A673 (cell line): Measurements from ENCODE around the gene PIAS1. TPM values are rescaled to one million over a fixed set of nuclear protein-coding genes. Genes with fewer than 3 reads are reported as not detected.
"Not testable (repeated sequence)": the region's sequence is repeated elsewhere in the genome, so short reads cannot be mapped to it uniquely, and the experiment has no call there.

Source experiments
- BruUV-seq: library from RNA; stranded (reverse); fragments of 400-500 nt; replicated peaks from 2 replicates; lab custom pipeline; 2021; lab: Mats Ljungman, UMichigan
- CTCF ChIA-PET: fragments of 300-600 bp; sonication (Branson Sonifier 250); formaldehyde crosslinking; loops from one replicate; lab custom pipeline; 2022; ENCODE audit warnings: antibody characterized with exemption; lab: Charles Lee
- POLR2A ChIA-PET: fragments of 300-600 bp; sonication (Branson Sonifier 250); formaldehyde crosslinking; loops from one replicate; lab custom pipeline; 2022; ENCODE audit warnings: antibody characterized with exemption; ENCODE audit not compliant: low non-redundant PET; lab: Charles Lee
- DNase-seq: peaks from one replicate; pipeline ENCODE4 v3.0.0-alpha.2; 2015; ENCODE audit warnings: low spot score
- H3K27ac ChIP-seq: fragments of 200-600 bp; sonication (generic); 2 replicates; pipeline ENCODE4 v1.5.1; 2016; ENCODE audit warnings: mixed run types, low read depth, mild to moderate bottlenecking, mixed read lengths, antibody characterized with exemption, low read length; ENCODE audit not compliant: poor library complexity, severe bottlenecking
- H3K27me3 ChIP-seq: fragments of 200-600 bp; sonication (generic); replicated peaks from 2 replicates; pipeline ENCODE4 v1.6.1; 2017; ENCODE audit warnings: mixed run types, low read depth, mild to moderate bottlenecking, mixed read lengths, antibody characterized with exemption, low read length; ENCODE audit not compliant: insufficient read depth, poor library complexity
- H3K36me3 ChIP-seq: fragments of 200-600 bp; sonication (generic); 2 replicates; pipeline ENCODE4 v1.6.1; 2016; ENCODE audit warnings: mixed run types, mild to moderate bottlenecking, mixed read lengths, antibody characterized with exemption, low read length; ENCODE audit not compliant: insufficient read depth, poor library complexity, severe bottlenecking
- H3K4me1 ChIP-seq: fragments of 200-600 bp; sonication (generic); 2 replicates; pipeline ENCODE4 v1.6.1; 2017; ENCODE audit warnings: mixed run types, mild to moderate bottlenecking, mixed read lengths, antibody characterized with exemption, low read length; ENCODE audit not compliant: insufficient read depth, poor library complexity, severe bottlenecking
- H3K4me3 ChIP-seq: fragments of 200-600 bp; sonication (generic); 2 replicates; pipeline ENCODE4 v1.5.1; 2016; ENCODE audit warnings: low read depth, mixed run types, mild to moderate bottlenecking, mixed read lengths, low read length; ENCODE audit not compliant: poor library complexity, severe bottlenecking
- H3K9me3 ChIP-seq: fragments of 200-600 bp; sonication (generic); 2 replicates; pipeline ENCODE4 v1.6.1; 2016; ENCODE audit warnings: mixed run types, low read depth, mild to moderate bottlenecking, mixed read lengths, antibody characterized with exemption, low read length; ENCODE audit not compliant: poor library complexity, severe bottlenecking
- EZH2 ChIP-seq: fragments of 200-600 bp; sonication (generic); IDR thresholded peaks from 2 replicates; pipeline ENCODE4 v1.6.1; 2017; ENCODE audit warnings: borderline replicate concordance, low read depth, mild to moderate bottlenecking, mixed read lengths, antibody characterized with exemption, low read length; ENCODE audit not compliant: poor library complexity, severe bottlenecking
- intact Hi-C: fragments of 100-400 bp; cut with micrococcal nuclease; formaldehyde crosslinking; loops from one replicate; pipeline ENCODE4 v1.10.0; 2022; ENCODE audit not compliant: unreplicated experiment
- total RNA-seq: library from RNA; stranded (reverse); gene quantifications from 2 replicates; pipeline ENCODE4 v1.2.3, GENCODE V29; 2021
- TF ChIP-seq, protein P1 (sequence below): fragments of 300-800, 200-600 bp; sonication (generic); conservative IDR thresholded peaks from 2 replicates; pipeline ENCODE4 v1.5.1; 2017; ENCODE audit warnings: low read depth, mild to moderate bottlenecking, antibody characterized with exemption, low read length, moderate library complexity, mixed read lengths

PIAS1 gene
- total RNA-seq, 1 experiment from 2014 or later, result 40.2 TPM

- intact Hi-C loops, result no loop called here
- DNase-seq, result no peak
- Histone ChIP-seq H3K4me3 (no peak overlapping the region), H3K27ac (no peak overlapping the region), H3K9me3 (no peaks in the 10 kb centered on the region), H3K27me3 (no peaks in the 10 kb centered on the region), H3K36me3 (peaks cover 4% of the 10 kb centered on the region), H3K4me1 (no peaks in the 10 kb centered on the region)
- no peak for TF ChIP-seq EZH2
- TF ChIP-seq, protein P1, sequence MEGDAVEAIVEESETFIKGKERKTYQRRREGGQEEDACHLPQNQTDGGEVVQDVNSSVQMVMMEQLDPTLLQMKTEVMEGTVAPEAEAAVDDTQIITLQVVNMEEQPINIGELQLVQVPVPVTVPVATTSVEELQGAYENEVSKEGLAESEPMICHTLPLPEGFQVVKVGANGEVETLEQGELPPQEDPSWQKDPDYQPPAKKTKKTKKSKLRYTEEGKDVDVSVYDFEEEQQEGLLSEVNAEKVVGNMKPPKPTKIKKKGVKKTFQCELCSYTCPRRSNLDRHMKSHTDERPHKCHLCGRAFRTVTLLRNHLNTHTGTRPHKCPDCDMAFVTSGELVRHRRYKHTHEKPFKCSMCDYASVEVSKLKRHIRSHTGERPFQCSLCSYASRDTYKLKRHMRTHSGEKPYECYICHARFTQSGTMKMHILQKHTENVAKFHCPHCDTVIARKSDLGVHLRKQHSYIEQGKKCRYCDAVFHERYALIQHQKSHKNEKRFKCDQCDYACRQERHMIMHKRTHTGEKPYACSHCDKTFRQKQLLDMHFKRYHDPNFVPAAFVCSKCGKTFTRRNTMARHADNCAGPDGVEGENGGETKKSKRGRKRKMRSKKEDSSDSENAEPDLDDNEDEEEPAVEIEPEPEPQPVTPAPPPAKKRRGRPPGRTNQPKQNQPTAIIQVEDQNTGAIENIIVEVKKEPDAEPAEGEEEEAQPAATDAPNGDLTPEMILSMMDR, result no peak
- POLR2A ChIA-PET, result no interaction called here
- CTCF ChIA-PET, result no interaction called here
- BruUV-seq, result no TSS peak
These were observed 112.7 kb downstream of the PIAS1 start for GRCh38 chr15:68166847-68167246.

- peaks cover 12% of the 10 kb centered on the region for H3K36me3 ChIP-seq
- CTCF ChIA-PET, DNase-seq, H3K9me3 ChIP-seq, H3K27ac ChIP-seq, intact Hi-C loops, BruUV-seq, POLR2A ChIA-PET, H3K27me3 ChIP-seq, H3K4me3 ChIP-seq, H3K4me1 ChIP-seq: not testable (repeated sequence)
These were observed 117.9 kb downstream of the PIAS1 start for GRCh38 chr15:68172037-68172436.

DNA sequence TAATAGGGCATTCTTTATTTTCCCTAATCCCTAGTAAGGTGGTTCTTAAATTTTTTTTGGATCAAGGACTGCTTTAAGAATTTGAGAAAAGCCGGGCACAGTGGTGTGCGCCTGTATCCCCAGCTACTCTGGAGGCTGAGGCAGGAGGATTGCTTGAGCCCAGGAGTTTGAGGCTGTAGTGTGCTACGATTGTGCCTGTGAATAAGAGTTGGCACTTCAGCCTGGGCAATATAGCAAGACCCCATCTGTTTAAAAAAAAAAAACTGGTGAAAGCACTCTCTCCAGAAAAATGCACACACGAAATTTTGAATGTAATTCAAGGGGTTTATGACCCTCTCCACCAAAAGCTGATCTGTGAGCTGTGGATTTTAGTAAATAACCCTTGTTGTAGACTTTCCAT lies 119.0 kb downstream of the PIAS1 start:
- Histone ChIP-seq H3K36me3 (peaks cover 12% of the 10 kb centered on the region), H3K27me3 (no peaks in the 10 kb centered on the region), H3K9me3 (no peaks in the 10 kb centered on the region), H3K4me3 (no peak overlapping the region), H3K27ac (no peak overlapping the region), H3K4me1 (no peaks in the 10 kb centered on the region)
- POLR2A ChIA-PET, result no interaction called here
- intact Hi-C loops, result no loop called here
- TF ChIP-seq, protein P1, result no peak
- TF ChIP-seq EZH2, result no peak
- no peak for DNase-seq
- CTCF ChIA-PET, result no interaction called here
- no TSS peak for BruUV-seq

GRCh38 chr15:68175526-68175925 lies 121.4 kb downstream of the PIAS1 start:
- BruUV-seq, result no TSS peak
- no peak for TF ChIP-seq EZH2
- TF ChIP-seq, protein P1, result no peak
- H3K36me3 ChIP-seq, result peaks cover 12% of the 10 kb centered on the region
- intact Hi-C loops, result no loop called here
- no peaks in the 10 kb centered on the region for H3K27me3 ChIP-seq
- DNase-seq, result no peak
- H3K4me1 ChIP-seq, result no peaks in the 10 kb centered on the region
- H3K9me3 ChIP-seq, result no peaks in the 10 kb centered on the region
- no peak overlapping the region for H3K27ac ChIP-seq
- ChIA-PET POLR2A (no interaction called here), CTCF (no interaction called here)
- H3K4me3 ChIP-seq, result no peak overlapping the region
